Retinal pigment epithelial cell (primary cell): ENCODE results near the gene ETFRF1.

Experiments
- DNase-seq: peaks from one replicate; pipeline ENCODE4 v3.0.0-alpha.2; 2010; ENCODE audit warnings: low read depth
- H3K4me3 ChIP-seq: 2 replicates; pipeline ENCODE4 v1.5.1; 2011; ENCODE audit warnings: mild to moderate bottlenecking, low read length, control low read depth, moderate library complexity
- TF ChIP-seq, protein P1 (sequence below): conservative IDR thresholded peaks from 2 replicates; pipeline ENCODE4 v1.5.1; 2011; ENCODE audit warnings: low read depth, low read length, control low read depth, inconsistent platforms

Gene ETFRF1

DNA sequence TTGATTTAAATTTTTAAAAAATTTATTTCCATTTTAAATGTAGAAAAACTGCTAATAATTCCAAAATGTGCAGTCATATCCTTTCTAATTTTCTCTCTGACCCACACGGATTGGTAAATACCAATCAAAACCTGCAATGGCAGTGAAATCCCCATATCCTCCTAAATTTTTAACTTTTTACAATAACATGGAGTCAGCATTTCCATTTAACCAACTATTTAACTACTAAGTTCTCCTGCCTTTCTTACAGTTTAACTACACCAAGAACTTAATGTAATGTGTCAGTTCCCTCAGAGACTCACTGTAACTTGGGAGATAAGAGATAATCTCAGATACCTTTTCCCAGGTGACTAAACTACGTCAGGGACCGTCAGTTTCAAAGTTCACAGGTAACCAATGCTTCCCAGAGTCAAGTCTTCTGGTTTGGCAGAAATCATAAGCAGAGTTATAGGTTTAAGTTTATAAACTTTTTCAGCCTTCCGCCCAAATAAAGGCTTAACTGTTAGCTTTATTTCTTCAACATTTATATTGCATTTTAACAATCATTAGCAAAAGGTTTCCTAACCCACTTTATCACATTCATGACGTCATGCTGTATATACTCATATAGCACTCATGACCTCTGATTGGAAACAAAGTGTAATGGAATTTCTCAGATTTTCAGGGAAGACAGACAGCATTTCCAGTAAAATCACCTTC is 48.1 kb downstream of the ETFRF1 start:
- TF ChIP-seq, protein P1, sequence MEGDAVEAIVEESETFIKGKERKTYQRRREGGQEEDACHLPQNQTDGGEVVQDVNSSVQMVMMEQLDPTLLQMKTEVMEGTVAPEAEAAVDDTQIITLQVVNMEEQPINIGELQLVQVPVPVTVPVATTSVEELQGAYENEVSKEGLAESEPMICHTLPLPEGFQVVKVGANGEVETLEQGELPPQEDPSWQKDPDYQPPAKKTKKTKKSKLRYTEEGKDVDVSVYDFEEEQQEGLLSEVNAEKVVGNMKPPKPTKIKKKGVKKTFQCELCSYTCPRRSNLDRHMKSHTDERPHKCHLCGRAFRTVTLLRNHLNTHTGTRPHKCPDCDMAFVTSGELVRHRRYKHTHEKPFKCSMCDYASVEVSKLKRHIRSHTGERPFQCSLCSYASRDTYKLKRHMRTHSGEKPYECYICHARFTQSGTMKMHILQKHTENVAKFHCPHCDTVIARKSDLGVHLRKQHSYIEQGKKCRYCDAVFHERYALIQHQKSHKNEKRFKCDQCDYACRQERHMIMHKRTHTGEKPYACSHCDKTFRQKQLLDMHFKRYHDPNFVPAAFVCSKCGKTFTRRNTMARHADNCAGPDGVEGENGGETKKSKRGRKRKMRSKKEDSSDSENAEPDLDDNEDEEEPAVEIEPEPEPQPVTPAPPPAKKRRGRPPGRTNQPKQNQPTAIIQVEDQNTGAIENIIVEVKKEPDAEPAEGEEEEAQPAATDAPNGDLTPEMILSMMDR = no peak
- no peak for DNase-seq
- no peak overlapping the region for H3K4me3 ChIP-seq

DNA sequence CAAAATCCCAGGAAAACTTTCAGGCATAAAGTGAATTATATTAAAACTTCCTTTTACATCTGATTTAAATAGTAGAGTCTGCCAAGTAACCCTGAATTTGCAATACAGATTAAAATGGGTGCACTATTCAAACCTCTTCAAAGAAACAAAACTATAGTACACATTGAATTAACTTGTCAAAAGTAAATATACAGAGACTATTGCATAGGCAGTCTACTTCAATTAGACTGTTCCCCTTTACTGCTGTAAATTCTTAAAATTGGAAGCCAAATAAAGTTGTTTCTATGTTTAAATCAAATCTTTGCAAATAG is 48.6 kb downstream of the ETFRF1 start:
- DNase-seq = no peak
- TF ChIP-seq, protein P1 = no peak

DNA sequence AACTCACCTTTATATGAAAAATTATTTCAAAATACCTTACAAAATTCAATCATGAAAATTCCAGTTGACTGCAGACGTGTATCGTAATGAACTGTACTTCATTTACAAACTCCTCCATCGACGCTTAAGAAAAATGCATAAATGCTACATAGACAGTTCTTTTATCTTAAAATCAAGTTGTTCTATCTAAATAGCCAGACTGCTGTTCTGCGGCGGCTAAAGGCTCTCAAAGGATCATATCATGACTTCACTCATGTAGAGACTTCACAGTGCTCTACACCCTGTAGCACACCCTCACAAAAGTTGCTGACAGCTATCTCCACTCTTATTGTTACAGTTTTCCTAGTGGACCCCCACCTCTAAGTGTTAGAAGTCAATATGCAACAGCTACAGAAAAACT is 50.5 kb downstream of the ETFRF1 start:
- no peak overlapping the region for H3K4me3 ChIP-seq
- no peak for DNase-seq
- TF ChIP-seq, protein P1 = no peak

More for the DNA sequence above, 48.6 kb downstream of the ETFRF1 start:
- H3K4me3 ChIP-seq = no peak overlapping the region

DNA sequence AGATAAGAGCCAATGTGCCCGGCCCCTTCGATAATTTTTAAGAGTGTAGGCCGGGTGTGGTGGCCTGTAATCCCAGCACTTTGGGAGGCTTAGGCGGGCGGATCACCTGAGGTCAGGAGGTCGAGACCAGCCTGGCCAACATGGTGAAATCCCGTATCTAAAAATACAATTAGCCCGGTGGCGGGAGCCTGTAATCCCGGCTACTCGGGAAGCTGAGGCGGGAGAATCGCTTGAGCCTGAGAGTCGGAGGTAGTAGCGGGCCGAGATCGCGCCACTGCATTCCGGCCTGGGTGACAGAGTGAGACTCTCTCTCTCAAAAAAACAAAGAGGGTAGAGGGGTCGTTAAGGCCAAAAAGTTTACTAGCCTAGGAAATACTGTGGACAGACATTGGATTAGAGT is 53.1 kb downstream of the ETFRF1 start:
- no peak for DNase-seq
- TF ChIP-seq, protein P1 = no peak
- H3K4me3 ChIP-seq = no peak overlapping the region

DNA sequence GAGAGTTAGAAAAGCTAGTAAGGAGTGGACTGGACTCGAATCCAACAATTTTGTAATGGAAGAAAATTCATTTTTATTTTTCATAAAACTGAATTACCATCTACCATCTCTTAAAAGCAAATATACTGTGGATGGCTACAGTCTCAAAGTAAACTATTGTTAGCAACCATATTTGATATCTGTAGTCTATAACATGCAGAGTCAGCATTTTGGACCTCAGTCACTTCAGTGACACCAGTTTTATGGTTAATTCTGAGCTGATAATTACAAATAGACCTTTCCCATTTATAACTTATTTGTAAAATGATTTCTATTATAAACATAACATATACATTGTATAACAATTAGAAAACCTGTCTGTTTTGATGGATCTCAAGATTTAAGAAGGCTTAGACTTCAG is 53.7 kb downstream of the ETFRF1 start:
- TF ChIP-seq, protein P1 = no peak
- DNase-seq = no peak
- H3K4me3 ChIP-seq = no peak overlapping the region

DNA sequence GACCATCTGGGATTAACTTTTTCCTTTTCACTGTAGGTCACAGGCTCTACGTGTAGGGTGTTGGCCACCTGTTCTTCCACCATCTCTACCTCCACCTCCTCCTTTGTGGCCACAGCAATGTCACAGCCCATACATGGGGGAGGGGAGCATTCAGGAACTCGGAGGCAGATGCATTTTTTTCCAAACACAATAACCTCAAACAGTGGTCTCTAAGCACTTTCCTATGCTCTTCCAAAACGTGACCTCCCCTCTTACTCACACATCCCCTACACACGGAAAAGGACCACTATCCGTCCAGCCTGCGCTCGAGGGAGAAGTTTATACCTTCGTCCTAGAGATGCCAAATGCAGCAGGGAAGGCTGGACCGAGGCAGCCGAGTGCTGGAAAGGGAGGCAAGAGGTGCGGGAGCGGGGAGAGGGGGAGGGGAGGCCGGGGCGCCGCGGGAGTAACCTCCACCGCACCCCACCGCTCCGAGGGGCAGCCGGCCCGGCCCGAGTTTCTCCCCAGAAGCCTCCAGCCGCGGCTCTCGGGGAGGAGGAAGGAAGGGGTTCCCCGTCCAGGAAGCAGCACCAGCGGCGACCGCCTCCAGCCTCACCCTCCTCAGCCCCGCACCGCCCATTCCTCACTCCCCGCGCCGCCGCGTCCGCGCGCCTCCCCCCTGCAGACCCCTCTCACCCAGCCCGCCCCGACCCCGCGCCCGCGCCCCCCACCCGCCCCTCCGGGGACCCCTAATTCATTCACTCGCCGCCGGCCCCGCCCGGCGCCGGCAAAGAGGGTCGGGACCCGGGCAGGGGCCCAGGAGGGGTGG is 55.1 kb downstream of the ETFRF1 start:
- no peak for DNase-seq
- TF ChIP-seq, protein P1 = no peak
- H3K4me3 ChIP-seq = peak overlapping the region; percentile 96
